IPS-15b (cell line): ENCODE measurements around the gene LOXL4.

Source experiments
- H3K27me3 ChIP-seq: one replicate; pipeline ENCODE4 v1.6.1; 2013; ENCODE audit warnings: low read length; ENCODE audit not compliant: control insufficient read depth, insufficient read depth
- H3K36me3 ChIP-seq: one replicate; pipeline ENCODE4 v1.6.1; 2013; ENCODE audit warnings: low read length; ENCODE audit not compliant: control insufficient read depth, insufficient read depth
- H3K4me1 ChIP-seq: one replicate; pipeline ENCODE4 v1.6.1; 2013; ENCODE audit warnings: mild to moderate bottlenecking, low read length; ENCODE audit not compliant: control insufficient read depth, insufficient read depth
- H3K4me3 ChIP-seq: one replicate; pipeline ENCODE4 v1.5.1; 2013; ENCODE audit warnings: low read depth, low read length
- H3K9ac ChIP-seq: one replicate; pipeline ENCODE4 v1.6.1; 2013; ENCODE audit warnings: low read depth, mild to moderate bottlenecking, low read length
- H3K9me3 ChIP-seq: one replicate; pipeline ENCODE4 v1.6.1; 2013; ENCODE audit warnings: mild to moderate bottlenecking, low read length; ENCODE audit not compliant: control insufficient read depth, insufficient read depth

The LOXL4 gene

GRCh38 chr10:98267894-98268693 is at the start of gene LOXL4:
Gene LOXL4, minus strand, starts transcription at chr10:98268194. Its CDS starts 5,175 bp downstream, at chr10:98263019.
- Histone ChIP-seq H3K9me3 (no peaks in the 10 kb centered on the region), H3K4me3 (peak within 1 kb of the TSS; percentile 56), H3K36me3 (no peaks in the 10 kb centered on the region), H3K9ac (no peak within 1 kb of the TSS), H3K4me1 (peaks cover 11% of the 10 kb centered on the region), H3K27me3 (peaks cover 4% of the 10 kb centered on the region)

GRCh38 chr10:98316661-98317060 is 48.7 kb upstream of the LOXL4 start:
- Histone ChIP-seq H3K9me3 (no peaks in the 10 kb centered on the region), H3K4me3 (no peak overlapping the region), H3K9ac (no peak overlapping the region), H3K4me1 (no peaks in the 10 kb centered on the region), H3K27me3 (no peaks in the 10 kb centered on the region), H3K36me3 (no peaks in the 10 kb centered on the region)

- Histone ChIP-seq H3K4me3 (no peak overlapping the region), H3K9me3 (no peaks in the 10 kb centered on the region), H3K9ac (no peak overlapping the region), H3K36me3 (no peaks in the 10 kb centered on the region), H3K27me3 (no peaks in the 10 kb centered on the region), H3K4me1 (no peaks in the 10 kb centered on the region)
Observed at GRCh38 chr10:98316170-98316569, 48.2 kb upstream of the LOXL4 start.

GRCh38 chr10:98314532-98315284 is 46.7 kb upstream of the LOXL4 start:
- H3K9ac ChIP-seq, result no peak overlapping the region
- no peak overlapping the region for H3K4me3 ChIP-seq
- no peaks in the 10 kb centered on the region for H3K27me3 ChIP-seq
- no peaks in the 10 kb centered on the region for H3K36me3 ChIP-seq
- no peaks in the 10 kb centered on the region for H3K9me3 ChIP-seq
- H3K4me1 ChIP-seq, result no peaks in the 10 kb centered on the region

DNA sequence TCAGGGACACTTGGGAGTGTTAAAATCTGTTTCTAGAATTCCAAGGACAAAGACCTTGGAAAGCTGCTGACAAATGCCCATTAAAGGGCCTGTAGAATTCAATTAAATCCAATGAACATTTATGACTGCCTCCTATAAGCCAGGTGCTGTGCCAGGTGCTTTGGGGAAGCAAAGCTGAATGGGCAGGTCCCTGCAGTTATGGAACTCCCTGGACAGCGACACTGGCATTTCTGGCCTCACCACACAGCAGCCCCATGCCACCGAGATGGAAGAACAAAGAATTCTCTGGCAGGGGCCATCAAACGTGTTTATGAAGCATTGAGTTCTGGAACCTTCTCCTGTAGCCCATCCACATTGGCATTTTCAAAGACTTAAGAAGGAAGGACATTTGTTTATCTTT is 45.6 kb upstream of the LOXL4 start:
- peaks cover 5% of the 10 kb centered on the region for H3K4me1 ChIP-seq
- no peak overlapping the region for H3K9ac ChIP-seq
- H3K27me3 ChIP-seq, result no peaks in the 10 kb centered on the region

GRCh38 chr10:98312822-98313221 is 44.8 kb upstream of the LOXL4 start:
- Histone ChIP-seq H3K27me3 (no peaks in the 10 kb centered on the region), H3K4me3 (no peak overlapping the region), H3K9me3 (no peaks in the 10 kb centered on the region), H3K36me3 (no peaks in the 10 kb centered on the region), H3K4me1 (peaks cover 5% of the 10 kb centered on the region), H3K9ac (no peak overlapping the region)

More for the DNA sequence above, 45.6 kb upstream of the LOXL4 start:
- Histone ChIP-seq H3K4me3 (no peak overlapping the region), H3K9me3 (no peaks in the 10 kb centered on the region), H3K36me3 (no peaks in the 10 kb centered on the region)

DNA sequence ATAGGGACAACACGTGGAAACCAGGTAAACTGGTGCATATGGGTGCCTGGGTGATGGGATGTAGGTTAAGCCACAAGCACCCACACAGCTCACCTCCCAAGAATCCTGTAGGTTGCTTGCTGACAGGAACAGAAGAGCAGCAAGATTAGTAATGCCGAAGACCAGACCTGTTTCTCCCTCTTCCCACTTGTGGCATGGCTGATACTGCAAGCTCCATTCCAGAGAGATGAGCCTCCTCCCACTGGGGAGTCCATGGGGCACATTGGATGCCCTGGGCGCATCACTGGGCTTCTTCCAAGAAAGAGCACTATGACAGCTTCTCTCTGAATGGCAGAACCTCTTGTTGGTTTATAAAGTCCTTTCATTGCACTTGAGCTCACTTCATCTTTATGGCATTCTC is 44.4 kb upstream of the LOXL4 start:
- Histone ChIP-seq H3K4me1 (peaks cover 5% of the 10 kb centered on the region), H3K9me3 (no peaks in the 10 kb centered on the region), H3K36me3 (no peaks in the 10 kb centered on the region), H3K4me3 (no peak overlapping the region), H3K27me3 (no peaks in the 10 kb centered on the region), H3K9ac (no peak overlapping the region)

DNA sequence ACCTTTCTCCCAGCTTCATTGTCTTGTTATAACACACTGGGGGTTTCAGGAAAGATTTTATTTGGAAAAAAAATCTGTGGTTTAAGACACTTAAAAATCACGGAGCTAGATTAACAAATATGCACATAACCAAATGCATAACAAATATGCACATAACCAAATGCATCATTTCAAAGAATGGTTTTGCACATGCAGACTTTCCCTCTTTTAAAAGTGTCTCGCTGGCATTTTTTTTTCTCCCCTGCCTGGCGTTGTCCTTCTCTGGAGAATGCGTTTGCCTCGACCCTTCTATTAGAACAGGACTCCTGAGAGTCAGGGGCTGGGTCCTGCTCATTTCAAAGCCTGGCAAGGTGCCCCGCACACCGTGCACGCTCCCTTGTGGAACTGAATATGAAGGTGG is 42.7 kb upstream of the LOXL4 start:
- no peaks in the 10 kb centered on the region for H3K9me3 ChIP-seq
- H3K36me3 ChIP-seq, result no peaks in the 10 kb centered on the region
- peaks cover 5% of the 10 kb centered on the region for H3K4me1 ChIP-seq
- no peak overlapping the region for H3K4me3 ChIP-seq
- no peaks in the 10 kb centered on the region for H3K27me3 ChIP-seq
- no peak overlapping the region for H3K9ac ChIP-seq

- no peaks in the 10 kb centered on the region for H3K9me3 ChIP-seq
- peak overlapping the region; percentile 38 for H3K4me3 ChIP-seq
- H3K4me1 ChIP-seq, result peaks cover 5% of the 10 kb centered on the region
- H3K36me3 ChIP-seq, result no peaks in the 10 kb centered on the region
- H3K27me3 ChIP-seq, result no peaks in the 10 kb centered on the region
- no peak overlapping the region for H3K9ac ChIP-seq
Observed at GRCh38 chr10:98309366-98310355, 41.7 kb upstream of the LOXL4 start.

GRCh38 chr10:98308669-98309365 is 40.8 kb upstream of the LOXL4 start:
- Histone ChIP-seq H3K4me3 (peak overlapping the region; percentile 38), H3K27me3 (no peaks in the 10 kb centered on the region), H3K9me3 (no peaks in the 10 kb centered on the region), H3K9ac (no peak overlapping the region), H3K36me3 (no peaks in the 10 kb centered on the region), H3K4me1 (peaks cover 5% of the 10 kb centered on the region)
